Neural crest cell (in vitro differentiated cells): ENCODE data around the gene DHX16. TPM values are rescaled to one million over a fixed set of nuclear protein-coding genes. Genes with fewer than 3 reads are reported as not detected.

ENCODE experiments used
- DNase-seq: peaks from one replicate; pipeline ENCODE4 v3.0.0; 2021; ENCODE audit warnings: low read depth, mixed read lengths, low spot score
- H3K27ac Mint-ChIP-seq: one replicate; pipeline ENCODE4 v1.8.0; 2021; ENCODE audit warnings: mild to moderate bottlenecking, mixed read lengths; ENCODE audit not compliant: unreplicated experiment
- H3K27me3 Mint-ChIP-seq: 2 replicates; pipeline ENCODE4 v1.8.0; 2021; ENCODE audit warnings: low read depth, mild to moderate bottlenecking, mixed read lengths
- H3K36me3 Mint-ChIP-seq: 2 replicates; pipeline ENCODE4 v1.8.0; 2021; ENCODE audit warnings: low read depth, mild to moderate bottlenecking, mixed read lengths
- H3K4me1 Mint-ChIP-seq: 2 replicates; pipeline ENCODE4 v1.8.0; 2021; ENCODE audit warnings: mixed read lengths
- H3K4me3 Mint-ChIP-seq: one replicate; pipeline ENCODE4 v1.8.0; 2021; ENCODE audit warnings: mild to moderate bottlenecking, mixed read lengths
- H3K9me3 Mint-ChIP-seq: 2 replicates; pipeline ENCODE4 v1.8.0; 2021; ENCODE audit warnings: mixed read lengths
- total RNA-seq: library from RNA; stranded (reverse); gene quantifications from 2 replicates; pipeline ENCODE4 v1.2.1, GENCODE V29; 2021
- TF ChIP-seq, protein P1 (sequence below): fragments of 200-600 bp; sonication (generic); conservative IDR thresholded peaks from 2 replicates; pipeline ENCODE4 v1.5.0; 2021; ENCODE audit warnings: antibody characterized with exemption, mild to moderate bottlenecking

Gene DHX16
- total RNA-seq, 1 donor from 2014 or later = 30.3 TPM

DNA sequence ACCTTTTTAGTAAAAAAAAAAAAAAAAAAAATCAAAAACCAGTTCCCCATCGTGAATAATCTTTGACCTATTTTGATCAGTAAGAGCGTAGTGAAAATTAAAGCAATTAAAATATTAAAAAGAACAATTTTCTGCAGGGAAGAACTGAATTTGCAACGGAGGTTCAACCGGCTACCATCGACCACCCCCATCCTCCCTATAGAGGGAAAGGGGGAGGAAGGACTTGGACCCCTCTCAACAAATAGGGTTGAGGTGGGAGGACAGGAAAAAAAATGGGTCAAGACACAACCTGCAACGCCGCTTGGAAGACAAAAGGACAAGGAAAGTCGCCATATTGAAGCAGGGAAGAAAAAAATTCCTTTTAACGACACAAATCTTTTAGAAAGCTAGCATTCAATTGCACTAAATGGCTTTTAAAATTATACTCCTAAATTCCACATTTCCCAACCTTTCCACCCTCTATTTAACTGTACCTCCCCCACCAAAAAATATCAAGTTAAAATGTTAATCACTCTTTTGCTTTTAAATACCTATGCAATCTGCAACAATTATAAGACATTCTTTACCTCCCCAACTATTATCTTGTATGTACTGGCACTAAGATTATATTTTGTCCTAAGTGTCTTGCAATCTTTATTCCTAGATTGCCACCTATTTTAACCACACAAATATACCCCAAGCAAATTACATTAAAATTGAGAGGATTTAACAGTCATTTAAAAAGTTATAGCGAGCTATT lies 57.4 kb downstream of the DHX16 start:
- Mint-ChIP-seq H3K9me3 (peaks cover 2% of the 10 kb centered on the region), H3K4me1 (peaks cover 67% of the 10 kb centered on the region), H3K27me3 (peaks cover 30% of the 10 kb centered on the region), H3K36me3 (peaks cover 35% of the 10 kb centered on the region), H3K27ac (peak overlapping the region; percentile 97), H3K4me3 (peak overlapping the region; percentile 99)
- TF ChIP-seq, protein P1, sequence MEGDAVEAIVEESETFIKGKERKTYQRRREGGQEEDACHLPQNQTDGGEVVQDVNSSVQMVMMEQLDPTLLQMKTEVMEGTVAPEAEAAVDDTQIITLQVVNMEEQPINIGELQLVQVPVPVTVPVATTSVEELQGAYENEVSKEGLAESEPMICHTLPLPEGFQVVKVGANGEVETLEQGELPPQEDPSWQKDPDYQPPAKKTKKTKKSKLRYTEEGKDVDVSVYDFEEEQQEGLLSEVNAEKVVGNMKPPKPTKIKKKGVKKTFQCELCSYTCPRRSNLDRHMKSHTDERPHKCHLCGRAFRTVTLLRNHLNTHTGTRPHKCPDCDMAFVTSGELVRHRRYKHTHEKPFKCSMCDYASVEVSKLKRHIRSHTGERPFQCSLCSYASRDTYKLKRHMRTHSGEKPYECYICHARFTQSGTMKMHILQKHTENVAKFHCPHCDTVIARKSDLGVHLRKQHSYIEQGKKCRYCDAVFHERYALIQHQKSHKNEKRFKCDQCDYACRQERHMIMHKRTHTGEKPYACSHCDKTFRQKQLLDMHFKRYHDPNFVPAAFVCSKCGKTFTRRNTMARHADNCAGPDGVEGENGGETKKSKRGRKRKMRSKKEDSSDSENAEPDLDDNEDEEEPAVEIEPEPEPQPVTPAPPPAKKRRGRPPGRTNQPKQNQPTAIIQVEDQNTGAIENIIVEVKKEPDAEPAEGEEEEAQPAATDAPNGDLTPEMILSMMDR = no peak
- DNase-seq = peak; percentile 53

DNA sequence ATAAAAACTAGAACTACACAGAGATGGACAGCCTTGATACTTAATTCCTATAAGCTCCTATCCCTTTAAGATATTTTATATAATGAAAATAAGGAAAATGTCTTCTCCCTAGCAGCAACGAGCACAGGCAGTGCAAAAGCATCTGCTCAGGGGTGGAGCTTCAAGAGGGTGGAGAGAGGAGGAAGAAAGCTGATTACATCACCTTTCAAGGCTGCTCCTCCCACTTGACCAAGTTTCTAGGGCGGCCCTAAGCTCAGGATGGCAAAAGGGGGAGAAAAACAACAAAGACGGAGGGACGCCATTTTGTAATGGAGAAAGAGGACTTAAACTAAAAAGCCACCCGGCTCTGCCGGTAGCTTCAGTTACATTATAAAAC lies 58.0 kb downstream of the DHX16 start:
- Mint-ChIP-seq H3K4me1 (peaks cover 70% of the 10 kb centered on the region), H3K27ac (peak overlapping the region; percentile 97), H3K27me3 (peaks cover 30% of the 10 kb centered on the region), H3K4me3 (peak overlapping the region; percentile 99), H3K36me3 (peaks cover 35% of the 10 kb centered on the region), H3K9me3 (peaks cover 2% of the 10 kb centered on the region)
- DNase-seq = peak; percentile 70
- TF ChIP-seq, protein P1 = no peak

DNA sequence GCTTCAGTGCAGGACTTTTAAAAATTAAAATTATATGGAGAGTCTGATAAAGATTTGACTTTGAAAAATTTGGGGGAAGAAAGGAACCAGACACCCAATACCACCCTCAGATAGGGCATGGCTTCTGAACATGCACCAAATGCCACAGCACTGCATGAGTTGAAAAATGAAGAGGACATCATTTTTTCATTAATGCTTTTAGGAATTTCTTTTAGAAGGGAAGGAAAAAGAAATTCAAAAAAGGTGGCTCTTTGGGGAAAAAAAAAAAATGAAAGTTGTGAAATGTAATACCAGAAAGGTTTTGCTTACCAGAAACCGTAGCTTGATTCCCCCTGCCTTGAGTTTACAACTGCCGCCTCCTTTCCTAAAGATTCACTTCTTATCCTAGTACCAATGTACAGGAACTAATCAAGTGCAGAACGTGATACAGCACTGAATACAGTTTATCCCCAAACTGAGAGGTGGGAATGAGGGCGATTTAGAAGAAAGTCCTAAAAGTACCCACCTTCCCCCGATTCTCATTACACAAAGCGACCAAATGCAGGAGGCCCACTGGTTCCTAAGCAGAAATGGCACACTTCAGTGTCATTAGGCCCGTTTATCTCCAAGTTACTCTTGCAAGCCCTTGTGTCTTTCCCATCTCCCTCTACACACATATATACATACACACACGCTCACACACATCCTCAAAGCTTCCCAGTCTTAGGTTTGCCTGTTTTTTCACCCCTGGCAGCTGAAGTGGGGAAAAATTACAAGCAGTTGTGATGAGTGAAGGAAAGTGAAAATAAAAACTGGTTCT lies 58.6 kb downstream of the DHX16 start:
- Mint-ChIP-seq H3K4me1 (peaks cover 70% of the 10 kb centered on the region), H3K4me3 (peak overlapping the region; percentile 99), H3K27ac (peak overlapping the region; percentile 70), H3K9me3 (peaks cover 2% of the 10 kb centered on the region), H3K36me3 (peaks cover 40% of the 10 kb centered on the region), H3K27me3 (peaks cover 30% of the 10 kb centered on the region)
- TF ChIP-seq, protein P1 = no peak
- DNase-seq = no peak

DNA sequence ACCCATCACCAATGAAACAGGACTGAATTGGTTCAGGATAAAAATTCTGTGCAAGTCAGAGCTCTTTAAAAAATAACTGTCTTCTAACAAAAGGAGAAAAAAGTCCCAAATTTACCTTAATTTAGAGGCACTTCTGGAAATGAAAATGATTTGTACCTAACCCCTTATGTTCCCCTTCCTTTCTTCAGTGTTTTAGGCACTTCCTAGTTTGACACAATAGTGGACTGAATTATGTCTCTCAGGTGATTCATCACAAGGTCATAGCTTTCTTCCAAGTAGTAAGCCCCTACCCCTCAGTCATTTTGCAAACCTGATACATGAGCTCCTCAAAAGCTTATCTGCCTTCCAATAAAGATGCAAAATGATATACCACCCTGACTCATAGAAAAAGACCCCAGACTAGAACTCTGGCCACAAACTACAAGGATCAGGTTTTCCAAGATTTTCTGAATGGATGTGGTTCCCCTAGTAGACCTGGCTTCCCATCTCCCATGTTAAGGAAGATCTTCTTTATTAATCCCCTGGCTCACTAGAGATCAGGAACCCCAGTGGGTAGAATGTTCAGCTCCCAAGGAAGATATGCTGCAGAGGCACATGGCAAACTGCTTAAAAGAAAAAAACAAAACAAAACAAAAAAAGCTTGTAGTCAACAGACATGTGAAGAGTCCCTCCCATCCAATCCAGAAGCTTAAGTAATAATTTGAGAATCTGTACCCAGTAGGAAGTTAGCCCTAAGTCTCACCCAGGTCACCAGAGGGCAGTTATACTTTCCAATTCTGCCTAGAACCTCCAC lies 59.4 kb downstream of the DHX16 start:
- Mint-ChIP-seq H3K27ac (peak overlapping the region; percentile 31), H3K4me3 (peak overlapping the region; percentile 99), H3K36me3 (peaks cover 46% of the 10 kb centered on the region), H3K9me3 (peaks cover 2% of the 10 kb centered on the region), H3K4me1 (peaks cover 73% of the 10 kb centered on the region), H3K27me3 (peaks cover 34% of the 10 kb centered on the region)
- TF ChIP-seq, protein P1 = no peak
- no peak for DNase-seq

DNA sequence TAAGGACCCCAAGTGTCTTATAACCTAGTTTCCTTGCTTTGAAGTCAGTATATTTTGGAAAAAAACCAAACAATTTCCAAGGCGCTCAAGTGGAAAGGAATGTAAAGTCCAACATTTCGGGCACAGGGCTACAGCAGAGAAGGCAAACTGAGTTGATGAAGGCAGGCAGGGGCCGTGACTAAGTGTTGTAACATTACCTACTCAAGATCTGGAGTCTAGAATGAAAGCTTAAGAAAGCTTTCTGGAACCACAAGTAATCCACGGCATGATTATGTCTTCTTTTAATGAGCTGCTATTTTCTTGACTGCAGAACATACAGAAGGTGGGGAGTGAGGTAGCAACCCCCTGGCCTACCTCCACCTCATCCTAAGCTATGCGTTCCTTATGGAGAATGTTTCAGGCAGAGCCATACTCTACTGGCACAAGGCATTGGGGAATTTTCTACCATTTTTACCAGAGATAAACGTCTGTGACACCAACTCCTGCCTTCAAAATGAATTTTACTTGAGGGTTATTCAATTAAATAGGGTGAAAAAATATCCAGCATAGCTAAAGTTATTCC lies 60.0 kb downstream of the DHX16 start:
- Mint-ChIP-seq H3K27me3 (peaks cover 33% of the 10 kb centered on the region), H3K4me1 (peaks cover 69% of the 10 kb centered on the region), H3K4me3 (peak overlapping the region; percentile 32), H3K9me3 (peaks cover 2% of the 10 kb centered on the region), H3K36me3 (peaks cover 47% of the 10 kb centered on the region), H3K27ac (peak overlapping the region; percentile 4)
- DNase-seq = no peak
- TF ChIP-seq, protein P1 = no peak
